Transverse colon (tissue), 4 donors: Measurements from ENCODE around the gene TXNDC11. TPM values are rescaled to one million over a fixed set of nuclear protein-coding genes. Genes with fewer than 3 reads are reported as not detected.

ENCODE experiments used
- DNase-seq: peaks from one replicate; pipeline ENCODE4 v3.0.0-alpha.2; 2019
- H3K27ac ChIP-seq, 4 donors: fragments of 200-600 bp; sonication (generic); 2 replicates each; pipeline ENCODE4 v1.5.1; 2016 to 2018; ENCODE audit warnings: inconsistent platforms in 4 of 4
- H3K27me3 ChIP-seq: fragments of 200-600 bp; sonication (generic); 2 replicates; pipeline ENCODE4 v1.5.1; 2017; ENCODE audit warnings: inconsistent platforms
- H3K36me3 ChIP-seq, 4 donors: fragments of 200-600 bp; sonication (generic); 2 replicates each; pipeline ENCODE4 v1.5.1; 2017 to 2019; ENCODE audit warnings: inconsistent platforms in 4 of 4
- H3K4me1 ChIP-seq, 4 donors: fragments of 200-600 bp; sonication (generic); 2 replicates each; pipeline ENCODE4 v1.5.1; 2017 to 2020; ENCODE audit warnings: inconsistent platforms in 4 of 4
- H3K4me3 ChIP-seq, 4 donors: fragments of 200-600 bp; sonication (generic); 1 replicate in 1 of 4; 2 replicates in 3 of 4; pipeline versions ENCODE4 v1.5.1 to v1.6.1; 2017 to 2019; ENCODE audit warnings: inconsistent platforms in 4 of 4
- H3K9me3 ChIP-seq, 2 donors: fragments of 200-600 bp; sonication (generic); 2 replicates each; pipeline ENCODE4 v1.5.1; 2017 to 2019; ENCODE audit warnings: inconsistent platforms in 2 of 2
- CTCF ChIP-seq, 5 experiments: fragments of 200-600 bp in 3 of 5; fragments of 450-650 bp in 2 of 5; sonication (generic) in 3 of 5; IDR thresholded peaks; 1 replicate in 2 of 5; 2 replicates in 3 of 5; pipeline ENCODE4 v1.5.1; 2016 to 2017; ENCODE audit warnings: antibody characterized with exemption in 5 of 5, inconsistent platforms in 3 of 5, mild to moderate bottlenecking in 2 of 5, moderate library complexity in 1 of 5
- EP300 ChIP-seq: sonication (generic); formaldehyde crosslinking; IDR thresholded peaks from one replicate; pipeline ENCODE4 v1.6.1; 2017; ENCODE audit warnings: antibody characterized with exemption, low read depth
- POLR2A ChIP-seq: fragments of 450-650 bp; IDR thresholded peaks from one replicate; pipeline ENCODE4 v1.6.1; 2016; ENCODE audit warnings: antibody characterized with exemption, mild to moderate bottlenecking, moderate library complexity
- POLR2AphosphoS5 ChIP-seq, 3 donors: sonication (generic); formaldehyde crosslinking; IDR thresholded peaks; one replicate each; pipeline ENCODE4 v1.6.1; 2016; ENCODE audit warnings: antibody characterized with exemption in 3 of 3
- whole genome bisulfite sequencing, 2 donors: methylation state at CpG; one replicate each; pipeline ENCODE4 v1.1.5; 2018; ENCODE audit warnings: low coverage in 1 of 2; 5-methylcytosine and 5-hydroxymethylcytosine counted together
- in situ Hi-C, 4 donors: fragments of 200-750 bp; cut with MboI; loops; one replicate each; pipeline versions ENCODE4 v1.15.0 to v1.15.1; 2017; ENCODE audit warnings: low sequenced_read_pairs in 3 of 4, low pct_ligation_motif_present in 1 of 4, low pct_unique_long_range_greater_than_20kb in 1 of 4
- intact Hi-C: fragments of 100-400 bp; cut with DNase I; formaldehyde crosslinking; loops from one replicate; pipeline ENCODE4 v1.15.1; 2023; ENCODE audit warnings: low total_unique reads
- total RNA-seq, 4 donors: library from RNA; depleted of rRNA; stranded (reverse); fragments of >200 nt; gene quantifications; one replicate each; pipeline ENCODE4 v1.1.0, GENCODE V29; 2016

TXNDC11 gene
- total RNA-seq, 4 donors from 2014 or later: 66.8 to 105 (median 71.1) TPM

DNA sequence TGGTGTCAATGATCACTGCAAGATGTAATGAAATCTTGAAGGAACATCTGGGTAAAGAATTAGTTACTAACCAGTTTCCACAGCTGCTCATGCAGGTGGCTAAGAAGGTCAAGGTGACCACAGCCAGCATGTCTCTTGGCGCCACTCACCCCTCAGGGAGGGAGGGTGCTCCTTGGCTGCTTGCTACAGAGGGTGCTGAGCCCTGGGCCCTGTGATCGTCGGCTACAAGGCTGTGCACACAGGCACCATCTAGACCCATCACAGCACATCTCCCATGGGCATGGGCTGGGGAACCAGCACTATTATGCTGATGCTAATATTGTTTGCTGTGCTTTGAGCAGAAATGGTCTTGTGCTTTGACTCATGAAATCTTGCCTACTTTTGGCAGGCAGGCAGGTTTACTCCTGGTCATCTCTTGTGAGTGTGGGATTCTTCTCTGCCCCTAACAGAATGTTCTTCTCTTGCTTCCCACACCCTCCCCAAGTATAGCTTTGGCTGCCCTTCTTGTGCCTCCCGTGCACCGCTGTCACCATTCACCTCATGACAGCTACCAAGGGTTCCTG lies 36.4 kb downstream of the TXNDC11 start:
- WGBS, 2 donors: 96% methylated on average over 5 of the region's 5 CpGs; no CpG with 5 or more reads in 1 of the 2 donors
- no peak overlapping the region for H3K4me3 ChIP-seq
- DNase-seq: peak; percentile 50
- no peaks in the 10 kb centered on the region for H3K27me3 ChIP-seq
- TF ChIP-seq EP300: no peak
- no peaks in the 10 kb centered on the region for H3K4me1 ChIP-seq
- H3K9me3 ChIP-seq: no peaks in the 10 kb centered on the region
- H3K27ac ChIP-seq: peak overlapping the region in 1 of 4 donors; percentile 6
- peaks cover 0 to 8% (median 0%) of the 10 kb centered on the region in 4 donors for H3K36me3 ChIP-seq
- intact Hi-C loops: no loop called here
- in situ Hi-C loops: loop anchor here in 2 of 4 donors (25.0 kb wide), 1 partner anchor 319 kb away; no protein-coding TSS in a partner anchor

GRCh38 chr16:11705311-11706025 lies 37.2 kb downstream of the TXNDC11 start:
- WGBS, 2 donors: 81 to 88% methylated on average over 6 of the region's 6 CpGs
- TF ChIP-seq POLR2AphosphoS5 (IDR thresholded peaks at IDR 0.05): no peak
- TF ChIP-seq EP300: no peak
- TF ChIP-seq POLR2A: no peak
- TF ChIP-seq CTCF (IDR thresholded peaks at IDR 0.05): no peak
- H3K27ac ChIP-seq: no peak overlapping the region

GRCh38 chr16:11700264-11701029 lies 42.2 kb downstream of the TXNDC11 start:
- TF ChIP-seq POLR2AphosphoS5 (IDR thresholded peaks at IDR 0.05) (peak in 1 of 3 donors; percentile 3), EP300 (no peak)
- 68 to 77% methylated on average over 5 to 9 of the region's 9 CpGs for WGBS, 2 donors
- Histone ChIP-seq H3K27me3 (no peaks in the 10 kb centered on the region), H3K36me3 (peaks cover 0 to 51% (median 15%) of the 10 kb centered on the region in 4 donors), H3K9me3 (no peaks in the 10 kb centered on the region), H3K27ac (no peak overlapping the region), H3K4me1 (peaks cover 0 to 3% (median 0%) of the 10 kb centered on the region in 4 donors), H3K4me3 (no peak overlapping the region)
- in situ Hi-C loops: loop anchor here in 2 of 4 donors (25.0 kb wide), 1 partner anchor 313 kb away; no protein-coding TSS in a partner anchor
- no peak for DNase-seq
- intact Hi-C loops: no loop called here

More at GRCh38 chr16:11705311-11706025, 37.2 kb downstream of the TXNDC11 start:
- H3K9me3 ChIP-seq: no peaks in the 10 kb centered on the region
- peaks cover 0 to 8% (median 0%) of the 10 kb centered on the region in 4 donors for H3K36me3 ChIP-seq
- H3K4me1 ChIP-seq: peaks cover 0 to 3% (median 0%) of the 10 kb centered on the region in 4 donors
- in situ Hi-C loops: loop anchor here in 2 of 4 donors (25.0 kb wide), 1 partner anchor 318 kb away; no protein-coding TSS in a partner anchor
- intact Hi-C loops: no loop called here
- H3K4me3 ChIP-seq: no peak overlapping the region
- DNase-seq: no peak
- no peaks in the 10 kb centered on the region for H3K27me3 ChIP-seq

- no peak overlapping the region for H3K27ac ChIP-seq
- H3K4me3 ChIP-seq: no peak overlapping the region
- H3K9me3 ChIP-seq: no peaks in the 10 kb centered on the region
- peaks cover 0 to 58% (median 16%) of the 10 kb centered on the region in 4 donors for H3K36me3 ChIP-seq
- no peaks in the 10 kb centered on the region for H3K27me3 ChIP-seq
- no peak for DNase-seq
- in situ Hi-C loops (no loop called here), intact Hi-C loops (no loop called here)
- TF ChIP-seq POLR2A (no peak), POLR2AphosphoS5 (IDR thresholded peaks at IDR 0.05) (no peak), CTCF (IDR thresholded peaks at IDR 0.05) (no peak), EP300 (no peak)
- H3K4me1 ChIP-seq: peaks cover 0 to 3% (median 0%) of the 10 kb centered on the region in 4 donors
- WGBS, 2 donors: 89 to 97% methylated on average over 3 to 10 of the region's 10 CpGs
These were observed 43.3 kb downstream of the TXNDC11 start for GRCh38 chr16:11699234-11699894.
